Neural cell (in vitro differentiated cells): ENCODE data around the gene CDKN2AIP. TPM values are rescaled to one million over a fixed set of nuclear protein-coding genes. Genes with fewer than 3 reads are reported as not detected.

ENCODE experiments used
- polyA plus RNA-seq: library from polyadenylated mRNA; depleted of rRNA; stranded (reverse); fragments of >200 nt; gene quantifications from 2 replicates; pipeline ENCODE4 v1.2.3, GENCODE V29; 2014

CDKN2AIP gene
- polyA plus RNA-seq, 1 donor from 2014 or later: 58.9 TPM

Other genes with a start within 250 kb of the CDKN2AIP start
- gene CLDN22, start 124.4 kb upstream of the CDKN2AIP start, polyA plus RNA-seq: not detected in 2 replicates
- not detected in 2 replicates for gene CLDN24, start 122.2 kb upstream of the CDKN2AIP start, polyA plus RNA-seq
- 27.2 TPM in 2 replicates for gene ING2, start 60.4 kb downstream of the CDKN2AIP start, polyA plus RNA-seq
- 61.1 and 68.2 TPM in 2 replicates for gene RWDD4, start 214.5 kb downstream of the CDKN2AIP start, polyA plus RNA-seq
- 78.1 and 83.1 TPM in 2 replicates for gene TRAPPC11, start 214.7 kb downstream of the CDKN2AIP start, polyA plus RNA-seq